Measurements from ENCODE around the gene DIP2C. TPM values are rescaled to one million over a fixed set of nuclear protein-coding genes. Genes with fewer than 3 reads are reported as not detected.

DIP2C gene
- total RNA-seq, 1 experiment from 2014 or later: 11.4 TPM

GRCh38 chr10:593016-593415 lies 96.5 kb downstream of the DIP2C start:
- Histone ChIP-seq H3K4me1 (no peaks in the 10 kb centered on the region), H3K27me3 (replicated peaks; ENCODE audit: control insufficient read depth, insufficient read depth, low read length) (no peaks in the 10 kb centered on the region), H3K36me3 (ENCODE audit: control insufficient read depth, insufficient read depth, low read length) (no peaks in the 10 kb centered on the region), H3K4me3 (ENCODE audit: low read depth, low read length) (no peak overlapping the region), H3K9me3 (no peaks in the 10 kb centered on the region)
- no peaks in the 10 kb centered on the region for H3K4me1 Mint-ChIP-seq (ENCODE audit: low read depth, unreplicated experiment)
- intact Hi-C loops (cut with micrococcal nuclease; ENCODE audit: unreplicated experiment): no loop called here
- no peak overlapping the region for H3K4me3 Mint-ChIP-seq (ENCODE audit: unreplicated experiment)
- BruUV-seq (replicated peaks): no TSS peak
- DNase-seq: no peak
- H3K27ac Mint-ChIP-seq (ENCODE audit: unreplicated experiment): no peak overlapping the region
- H3K27me3 Mint-ChIP-seq (ENCODE audit: insufficient read depth, unreplicated experiment): no peaks in the 10 kb centered on the region
- TF ChIP-seq CTCF (IDR thresholded peaks at IDR 0.05; ENCODE audit: insufficient read depth in 1 of 2, low read depth in 1 of 2, low read length in 1 of 2, severe bottlenecking in 1 of 2, unreplicated experiment in 1 of 2): no peak
- POLR2A ChIA-PET: no interaction called here
- H3K9me3 Mint-ChIP-seq (ENCODE audit: unreplicated experiment): no peaks in the 10 kb centered on the region
- H3K36me3 Mint-ChIP-seq (ENCODE audit: insufficient read depth, unreplicated experiment): peaks cover 5% of the 10 kb centered on the region
- CTCF ChIA-PET: no interaction called here

- TF ChIP-seq CTCF (IDR thresholded peaks at IDR 0.05; ENCODE audit: insufficient read depth in 1 of 2, low read depth in 1 of 2, low read length in 1 of 2, severe bottlenecking in 1 of 2, unreplicated experiment in 1 of 2): no peak
- H3K27ac Mint-ChIP-seq (ENCODE audit: unreplicated experiment): no peak overlapping the region
Observed at GRCh38 chr10:591646-592045, 97.8 kb downstream of the DIP2C start.

GRCh38 chr10:590721-591120 lies 98.7 kb downstream of the DIP2C start:
- no peak for TF ChIP-seq CTCF (IDR thresholded peaks at IDR 0.05; ENCODE audit: insufficient read depth in 1 of 2, low read depth in 1 of 2, low read length in 1 of 2, severe bottlenecking in 1 of 2, unreplicated experiment in 1 of 2)
- Mint-ChIP-seq H3K4me1 (ENCODE audit: low read depth, unreplicated experiment) (no peaks in the 10 kb centered on the region), H3K27ac (ENCODE audit: unreplicated experiment) (no peak overlapping the region), H3K27me3 (ENCODE audit: insufficient read depth, unreplicated experiment) (no peaks in the 10 kb centered on the region), H3K4me3 (ENCODE audit: unreplicated experiment) (no peak overlapping the region), H3K9me3 (ENCODE audit: unreplicated experiment) (no peaks in the 10 kb centered on the region), H3K36me3 (ENCODE audit: insufficient read depth, unreplicated experiment) (peaks cover 5% of the 10 kb centered on the region)
- H3K4me3 ChIP-seq (ENCODE audit: low read depth, low read length): no peak overlapping the region
- POLR2A ChIA-PET: no interaction called here
- BruUV-seq (replicated peaks): no TSS peak
- H3K36me3 ChIP-seq (ENCODE audit: control insufficient read depth, insufficient read depth, low read length): no peaks in the 10 kb centered on the region
- CTCF ChIA-PET: no interaction called here
- no peaks in the 10 kb centered on the region for H3K9me3 ChIP-seq
- DNase-seq: no peak
- H3K27me3 ChIP-seq (replicated peaks; ENCODE audit: control insufficient read depth, insufficient read depth, low read length): no peaks in the 10 kb centered on the region
- no peaks in the 10 kb centered on the region for H3K4me1 ChIP-seq
- intact Hi-C loops (cut with micrococcal nuclease; ENCODE audit: unreplicated experiment): no loop called here

More at GRCh38 chr10:591646-592045, 97.8 kb downstream of the DIP2C start:
- Mint-ChIP-seq H3K4me3 (ENCODE audit: unreplicated experiment) (no peak overlapping the region), H3K36me3 (ENCODE audit: insufficient read depth, unreplicated experiment) (peaks cover 5% of the 10 kb centered on the region), H3K9me3 (ENCODE audit: unreplicated experiment) (no peaks in the 10 kb centered on the region), H3K4me1 (ENCODE audit: low read depth, unreplicated experiment) (no peaks in the 10 kb centered on the region), H3K27me3 (ENCODE audit: insufficient read depth, unreplicated experiment) (no peaks in the 10 kb centered on the region)
- Histone ChIP-seq H3K9me3 (no peaks in the 10 kb centered on the region), H3K4me1 (no peaks in the 10 kb centered on the region), H3K27me3 (replicated peaks; ENCODE audit: control insufficient read depth, insufficient read depth, low read length) (no peaks in the 10 kb centered on the region), H3K36me3 (ENCODE audit: control insufficient read depth, insufficient read depth, low read length) (no peaks in the 10 kb centered on the region), H3K4me3 (ENCODE audit: low read depth, low read length) (no peak overlapping the region)
- no peak for DNase-seq
- CTCF ChIA-PET: no interaction called here
- intact Hi-C loops (cut with micrococcal nuclease; ENCODE audit: unreplicated experiment): no loop called here
- POLR2A ChIA-PET: no interaction called here
- BruUV-seq (replicated peaks): no TSS peak
